PC-3 (cell line): ENCODE data around the gene LRP1B.

ENCODE experiments used
- EZH2 ChIP-seq: fragments of 300-600 bp; sonication (generic); IDR thresholded peaks from one replicate; pipeline ENCODE4 v1.6.1; 2017; ENCODE audit warnings: antibody characterized with exemption, mild to moderate bottlenecking, low read length; ENCODE audit not compliant: unreplicated experiment
- EZH2phosphoT487 ChIP-seq: fragments of 300-600 bp; sonication (generic); IDR thresholded peaks from 2 replicates; pipeline ENCODE4 v1.6.1; 2018; ENCODE audit warnings: mild to moderate bottlenecking, antibody characterized with exemption, low read length, borderline replicate concordance
- TF ChIP-seq, protein P1 (sequence below): fragments of 300-600 bp; sonication (generic); conservative IDR thresholded peaks from 2 replicates; pipeline ENCODE4 v1.5.1; 2017; ENCODE audit warnings: antibody characterized with exemption, low read depth, mild to moderate bottlenecking, low read length

DNA sequence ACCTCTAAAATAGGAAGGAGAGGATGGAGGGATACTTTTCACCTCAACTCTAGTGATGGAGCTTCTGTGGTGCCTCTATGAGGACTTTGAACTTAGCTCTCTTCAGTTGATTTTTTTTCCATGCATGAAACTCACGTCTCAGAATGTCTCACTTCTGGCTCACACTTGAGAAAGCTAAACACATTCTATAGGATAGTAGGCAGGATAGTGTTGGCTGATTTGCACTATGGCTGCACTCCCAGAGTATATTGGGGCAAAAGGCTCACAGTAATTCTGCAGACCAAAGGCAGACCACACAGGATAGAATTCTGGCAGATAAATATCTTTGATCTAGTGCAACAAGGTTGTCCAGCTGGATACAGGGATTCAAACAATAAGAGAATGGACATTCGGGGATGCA is 1093.5 kb downstream of the LRP1B start:
- TF ChIP-seq EZH2 (no peak), EZH2phosphoT487 (no peak)
- TF ChIP-seq, protein P1, sequence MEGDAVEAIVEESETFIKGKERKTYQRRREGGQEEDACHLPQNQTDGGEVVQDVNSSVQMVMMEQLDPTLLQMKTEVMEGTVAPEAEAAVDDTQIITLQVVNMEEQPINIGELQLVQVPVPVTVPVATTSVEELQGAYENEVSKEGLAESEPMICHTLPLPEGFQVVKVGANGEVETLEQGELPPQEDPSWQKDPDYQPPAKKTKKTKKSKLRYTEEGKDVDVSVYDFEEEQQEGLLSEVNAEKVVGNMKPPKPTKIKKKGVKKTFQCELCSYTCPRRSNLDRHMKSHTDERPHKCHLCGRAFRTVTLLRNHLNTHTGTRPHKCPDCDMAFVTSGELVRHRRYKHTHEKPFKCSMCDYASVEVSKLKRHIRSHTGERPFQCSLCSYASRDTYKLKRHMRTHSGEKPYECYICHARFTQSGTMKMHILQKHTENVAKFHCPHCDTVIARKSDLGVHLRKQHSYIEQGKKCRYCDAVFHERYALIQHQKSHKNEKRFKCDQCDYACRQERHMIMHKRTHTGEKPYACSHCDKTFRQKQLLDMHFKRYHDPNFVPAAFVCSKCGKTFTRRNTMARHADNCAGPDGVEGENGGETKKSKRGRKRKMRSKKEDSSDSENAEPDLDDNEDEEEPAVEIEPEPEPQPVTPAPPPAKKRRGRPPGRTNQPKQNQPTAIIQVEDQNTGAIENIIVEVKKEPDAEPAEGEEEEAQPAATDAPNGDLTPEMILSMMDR, result no peak
